A549 treated with AZD9567 at 1 μM for 4 hours (cell line): Measurements from ENCODE around the gene LLGL2. TPM values are rescaled to one million over a fixed set of nuclear protein-coding genes. Genes with fewer than 3 reads are reported as not detected.

Experiments used
- total RNA-seq: library from RNA; stranded (reverse); fragments of 200-300 nt; extraction: Qiagen RNA extraction; gene quantifications from 5 replicates; pipeline ENCODE4 v1.2.3, GENCODE V29; 2022; ENCODE audit not compliant: insufficient read depth

Gene LLGL2, protein sequence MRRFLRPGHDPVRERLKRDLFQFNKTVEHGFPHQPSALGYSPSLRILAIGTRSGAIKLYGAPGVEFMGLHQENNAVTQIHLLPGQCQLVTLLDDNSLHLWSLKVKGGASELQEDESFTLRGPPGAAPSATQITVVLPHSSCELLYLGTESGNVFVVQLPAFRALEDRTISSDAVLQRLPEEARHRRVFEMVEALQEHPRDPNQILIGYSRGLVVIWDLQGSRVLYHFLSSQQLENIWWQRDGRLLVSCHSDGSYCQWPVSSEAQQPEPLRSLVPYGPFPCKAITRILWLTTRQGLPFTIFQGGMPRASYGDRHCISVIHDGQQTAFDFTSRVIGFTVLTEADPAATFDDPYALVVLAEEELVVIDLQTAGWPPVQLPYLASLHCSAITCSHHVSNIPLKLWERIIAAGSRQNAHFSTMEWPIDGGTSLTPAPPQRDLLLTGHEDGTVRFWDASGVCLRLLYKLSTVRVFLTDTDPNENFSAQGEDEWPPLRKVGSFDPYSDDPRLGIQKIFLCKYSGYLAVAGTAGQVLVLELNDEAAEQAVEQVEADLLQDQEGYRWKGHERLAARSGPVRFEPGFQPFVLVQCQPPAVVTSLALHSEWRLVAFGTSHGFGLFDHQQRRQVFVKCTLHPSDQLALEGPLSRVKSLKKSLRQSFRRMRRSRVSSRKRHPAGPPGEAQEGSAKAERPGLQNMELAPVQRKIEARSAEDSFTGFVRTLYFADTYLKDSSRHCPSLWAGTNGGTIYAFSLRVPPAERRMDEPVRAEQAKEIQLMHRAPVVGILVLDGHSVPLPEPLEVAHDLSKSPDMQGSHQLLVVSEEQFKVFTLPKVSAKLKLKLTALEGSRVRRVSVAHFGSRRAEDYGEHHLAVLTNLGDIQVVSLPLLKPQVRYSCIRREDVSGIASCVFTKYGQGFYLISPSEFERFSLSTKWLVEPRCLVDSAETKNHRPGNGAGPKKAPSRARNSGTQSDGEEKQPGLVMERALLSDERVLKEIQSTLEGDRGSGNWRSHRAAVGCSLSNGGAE
- 13.8 to 36.2 TPM (median 33.6 TPM) in 5 replicates for total RNA-seq

DNA sequence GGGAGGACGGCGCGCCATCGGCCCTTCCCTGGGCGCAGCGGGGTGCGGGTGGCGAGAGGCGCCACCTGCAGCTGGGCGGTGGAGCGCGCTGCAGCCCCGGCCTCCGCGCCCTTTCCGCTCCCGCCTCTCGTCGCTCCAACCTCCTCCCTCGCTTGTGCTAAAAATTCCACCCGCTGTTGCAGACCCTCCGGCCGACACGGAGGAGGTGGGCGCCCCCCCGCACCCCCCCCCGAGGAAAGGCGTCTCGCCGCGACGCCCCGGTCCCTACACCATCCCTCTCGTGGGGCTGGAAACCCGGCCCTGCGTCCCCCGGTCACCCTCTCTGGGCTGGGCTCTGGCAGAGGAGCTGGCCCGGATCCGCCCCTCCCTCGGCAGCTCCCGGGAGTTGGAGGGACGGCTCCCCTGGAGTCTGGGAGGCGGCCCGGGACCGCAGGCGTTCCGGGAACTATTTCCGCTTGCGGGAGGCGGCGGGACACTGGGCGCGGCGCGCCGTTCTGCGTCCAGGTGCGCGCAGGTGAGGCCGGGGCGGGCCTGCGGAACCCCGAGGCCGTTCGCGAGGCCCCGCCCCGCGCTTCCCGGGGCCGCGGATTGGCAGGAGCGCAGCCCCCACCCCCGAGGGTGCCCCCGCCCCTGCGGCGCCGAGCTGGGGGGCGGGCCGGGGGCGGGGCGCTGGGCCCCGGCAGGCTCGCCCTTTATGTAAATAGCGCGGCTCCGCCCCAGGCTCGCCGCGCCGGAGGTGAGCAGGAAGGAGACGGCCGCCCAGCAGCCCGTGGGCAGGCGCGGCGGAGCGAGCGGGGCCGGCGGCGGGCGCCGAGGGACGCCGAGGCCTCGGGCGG lies at the start of gene LLGL2:
TSS of gene LLGL2 (plus strand) at position 728 of the 836 bp plus-strand sequence. CDS start 17,730 bp downstream, outside the sequence.

DNA sequence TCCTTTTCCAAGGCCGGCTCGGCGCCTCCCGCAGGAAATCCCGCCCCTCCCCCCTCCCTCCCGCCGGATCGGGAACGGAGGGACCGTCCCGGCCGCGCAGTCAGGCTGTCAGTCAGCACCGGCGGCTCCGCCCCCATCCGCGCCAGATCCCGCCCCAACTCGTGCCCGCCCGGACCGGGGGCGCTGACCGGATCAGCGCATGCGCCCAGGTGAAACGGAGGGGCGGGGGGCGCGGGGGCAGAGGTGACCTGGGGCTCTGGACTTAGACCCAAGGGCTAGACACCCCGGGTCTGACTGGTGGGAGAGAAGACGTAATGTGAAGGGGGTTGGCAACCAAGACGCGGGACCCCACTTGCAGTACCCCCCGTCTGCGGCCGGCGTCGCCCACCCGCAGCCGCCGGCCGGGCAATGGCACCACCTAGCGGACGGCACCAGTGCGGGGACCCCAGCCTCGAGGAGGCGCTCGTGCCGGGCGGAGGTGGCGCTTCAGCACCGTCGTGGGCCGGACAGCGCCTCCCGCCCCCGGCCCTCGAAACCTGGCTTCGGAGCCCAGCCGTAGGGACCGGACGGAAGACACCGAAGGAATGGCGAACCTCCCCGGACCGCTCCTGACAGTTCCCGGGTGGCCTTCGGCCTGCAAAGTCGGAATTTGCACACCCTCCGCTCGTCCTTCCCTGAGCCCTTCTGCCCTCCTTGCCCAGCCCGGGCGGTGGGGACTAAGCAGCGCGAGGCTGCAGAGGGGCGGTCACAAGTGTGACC lies 9.8 kb upstream of the LLGL2 start, which contains the start of gene CASKIN2:
TSS of gene CASKIN2 (minus strand) at position 42 of the 759 bp plus-strand sequence. CDS start 1,733 bp downstream, outside the sequence.

DNA sequence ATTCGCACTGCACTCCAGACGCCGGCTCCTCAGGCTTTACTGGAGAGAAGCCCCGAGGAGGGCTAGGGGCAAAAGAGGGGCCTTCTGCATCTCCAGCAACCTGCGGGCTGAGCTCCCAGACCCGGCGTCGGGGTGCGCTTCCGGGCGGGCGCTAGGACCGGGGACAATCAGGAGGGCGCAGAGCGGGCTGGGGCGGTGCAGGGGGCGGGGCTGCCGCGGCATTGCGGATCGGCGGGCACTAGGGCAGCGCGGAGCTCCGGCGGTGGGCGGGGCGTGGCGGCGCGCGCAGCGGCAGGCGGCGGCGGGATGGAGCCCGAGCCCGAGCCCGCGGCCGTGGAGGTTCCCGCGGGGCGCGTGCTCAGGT lies 9.3 kb upstream of the LLGL2 start, which contains the start of gene TSEN54:
TSS of gene TSEN54 (plus strand) at position 274 of the 364 bp plus-strand sequence. CDS start at position 307, 33 bp downstream.

DNA sequence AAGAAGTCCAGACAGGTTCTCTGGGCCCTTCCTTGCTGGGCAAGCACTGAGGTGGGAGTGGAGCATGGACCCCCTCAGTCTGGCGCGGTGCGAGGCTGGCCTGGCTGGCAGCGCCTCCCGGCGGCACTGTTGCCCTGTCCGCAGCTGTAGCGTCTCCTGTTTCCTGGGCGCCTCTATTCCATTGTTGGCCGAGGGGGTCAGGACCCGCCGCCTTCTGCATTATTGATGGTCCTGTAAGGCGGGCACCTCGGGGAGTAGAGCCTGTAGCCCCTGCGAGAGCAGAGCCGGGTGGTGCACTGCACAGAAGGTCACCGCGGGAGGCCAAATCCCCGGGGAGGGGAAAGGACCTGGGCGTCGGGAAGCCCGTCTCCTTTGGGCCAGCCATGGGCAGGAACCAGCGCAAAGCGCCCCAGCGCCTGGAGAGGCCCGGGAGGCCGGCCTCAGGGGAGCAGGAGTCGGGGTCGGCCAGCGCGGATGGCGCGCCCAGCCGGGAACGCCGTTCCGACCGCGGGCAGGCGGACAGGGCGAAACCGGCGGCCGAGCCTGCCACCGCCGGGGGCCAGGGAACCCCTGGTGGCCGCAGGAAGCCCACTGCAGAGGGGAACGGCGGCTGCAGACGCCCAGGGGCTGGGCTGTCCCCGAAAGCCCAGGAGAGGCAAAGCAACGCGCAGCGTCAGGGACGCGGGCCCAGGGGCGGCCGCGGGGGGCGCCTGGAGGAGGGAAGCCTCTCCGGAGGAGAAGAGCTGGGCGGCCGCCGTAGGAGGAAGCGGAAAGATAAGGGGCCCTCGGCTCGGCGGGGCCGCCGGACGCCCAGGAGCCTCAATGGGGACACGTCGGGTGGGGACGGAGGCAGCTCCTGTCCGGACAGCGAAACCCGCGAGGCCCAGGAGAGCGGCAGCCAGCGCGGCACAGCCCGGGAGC lies 62.4 kb downstream of the LLGL2 start, which contains the start of gene MYO15B:
TSS of gene MYO15B (plus strand) at position 126 of the 921 bp plus-strand sequence. CDS start at position 384, 258 bp downstream.

Other genes starting within 250 kb of the LLGL2 start
- 16.5 to 24.0 TPM (median 22.8 TPM) in 5 replicates for gene SLC25A19, start 236.3 kb upstream of the LLGL2 start, total RNA-seq
- 90.0 to 100 TPM (median 98.6 TPM) in 5 replicates for gene GRB2, start 120.0 kb upstream of the LLGL2 start, total RNA-seq
- gene TMEM94, start 69.1 kb upstream of the LLGL2 start, total RNA-seq: 40.4 to 81.2 TPM (median 42.0 TPM) in 5 replicates
- gene CASKIN2, start 10.2 kb upstream of the LLGL2 start, total RNA-seq: 9.0 to 12.1 TPM (median 9.9 TPM) in 5 replicates
- 37.9 to 51.8 TPM (median 46.7 TPM) in 5 replicates for gene TSEN54, start 9.2 kb upstream of the LLGL2 start, total RNA-seq
- 30.7 to 53.7 TPM (median 43.5 TPM) in 5 replicates for gene MYO15B, start 62.1 kb downstream of the LLGL2 start, total RNA-seq
- 0.64 to 0.79 TPM (median 0.72 TPM) in 4 of 5 replicates, not detected in the other for gene SMIM5, start 107.7 kb downstream of the LLGL2 start, total RNA-seq
- 23.8 to 30.3 TPM (median 27.1 TPM) in 5 replicates for gene RECQL5, start 141.5 kb downstream of the LLGL2 start, total RNA-seq
- gene SAP30BP, start 141.6 kb downstream of the LLGL2 start, total RNA-seq: 124 to 134 TPM (median 129 TPM) in 5 replicates
- 79.7 to 102 TPM (median 95.5 TPM) in 5 replicates for gene ITGB4, start 195.8 kb downstream of the LLGL2 start, total RNA-seq
- gene GALK1, start 239.5 kb downstream of the LLGL2 start, total RNA-seq: 64.4 to 81.9 TPM (median 77.0 TPM) in 5 replicates